Measurements from ENCODE around the gene SELENBP1. TPM values are rescaled to one million over a fixed set of nuclear protein-coding genes. Genes with fewer than 3 reads are reported as not detected.
"Not testable (repeated sequence)": the region's sequence is repeated elsewhere in the genome, so short reads cannot be mapped to it uniquely, and the experiment has no call there.

The SELENBP1 gene
- total RNA-seq, 3 donors from 2014 or later (not counting 1 experiment from before 2014, with no cell fraction given), result not detected

DNA sequence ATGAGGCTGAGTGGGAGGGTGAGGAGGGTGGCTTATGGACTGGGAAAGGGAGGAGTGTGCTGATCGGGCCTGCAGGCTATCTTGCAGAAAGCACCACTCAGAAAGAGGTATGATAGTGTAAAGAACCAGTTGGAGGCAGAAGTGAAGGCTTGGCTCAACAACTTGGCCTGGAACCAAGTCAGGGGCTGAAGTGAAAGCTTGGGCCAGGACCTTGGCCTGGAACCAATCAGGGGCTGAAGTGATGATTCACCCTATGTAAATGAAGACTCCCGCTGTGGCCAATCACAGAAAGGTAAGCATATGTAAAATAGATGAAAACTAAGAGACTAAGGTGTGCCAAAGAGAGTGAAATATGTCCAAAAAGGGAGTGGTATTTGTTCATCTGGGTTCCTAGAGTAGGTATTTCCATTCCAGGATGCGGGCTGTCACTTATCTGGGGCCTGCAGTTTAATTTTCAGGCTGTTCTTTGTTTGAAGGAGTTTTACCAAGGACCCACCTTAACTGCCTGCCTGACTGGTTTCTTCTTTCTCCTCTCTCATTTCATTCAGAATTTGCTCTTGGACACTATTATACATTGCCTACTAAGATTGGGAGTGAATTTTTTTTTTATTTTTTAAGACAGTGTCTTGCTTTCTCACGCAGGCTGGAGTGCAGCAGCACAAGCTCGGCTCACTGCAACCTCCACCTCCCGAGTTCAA is 20.3 kb downstream of the SELENBP1 start:
- Mint-ChIP-seq H3K4me1 (peaks cover 8% of the 10 kb centered on the region in 2 donors), H3K27me3 (ENCODE audit: low read depth in 2 of 2) (no peaks in the 10 kb centered on the region), H3K36me3 (no peaks in the 10 kb centered on the region), H3K9me3 (no peaks in the 10 kb centered on the region), H3K4me3 (no peak overlapping the region), H3K27ac (no peak overlapping the region)
- DNase-seq, result no peak
- no peaks in the 10 kb centered on the region for H3K9me3 ChIP-seq (ENCODE audit: control insufficient read depth, insufficient read depth, low read length)
- peaks cover 5% of the 10 kb centered on the region for H3K4me1 ChIP-seq (ENCODE audit: control insufficient read depth, insufficient read depth, low read length)
- no peaks in the 10 kb centered on the region for H3K36me3 ChIP-seq (ENCODE audit: control insufficient read depth, insufficient read depth, low read length)
- no peak overlapping the region for H3K4me3 ChIP-seq (ENCODE audit: low read length)
- WGBS (ENCODE audit: insufficient coverage), result 98% methylated on average over 6 of the region's 6 CpGs
- ATAC-seq, result no peak
- no peak overlapping the region for H3K27ac ChIP-seq (ENCODE audit: low read length)
- no peaks in the 10 kb centered on the region for H3K27me3 ChIP-seq (ENCODE audit: control insufficient read depth, insufficient read depth, low read length)
- intact Hi-C loops (cut with micrococcal nuclease), result no loop called here
- TF ChIP-seq, protein P1, sequence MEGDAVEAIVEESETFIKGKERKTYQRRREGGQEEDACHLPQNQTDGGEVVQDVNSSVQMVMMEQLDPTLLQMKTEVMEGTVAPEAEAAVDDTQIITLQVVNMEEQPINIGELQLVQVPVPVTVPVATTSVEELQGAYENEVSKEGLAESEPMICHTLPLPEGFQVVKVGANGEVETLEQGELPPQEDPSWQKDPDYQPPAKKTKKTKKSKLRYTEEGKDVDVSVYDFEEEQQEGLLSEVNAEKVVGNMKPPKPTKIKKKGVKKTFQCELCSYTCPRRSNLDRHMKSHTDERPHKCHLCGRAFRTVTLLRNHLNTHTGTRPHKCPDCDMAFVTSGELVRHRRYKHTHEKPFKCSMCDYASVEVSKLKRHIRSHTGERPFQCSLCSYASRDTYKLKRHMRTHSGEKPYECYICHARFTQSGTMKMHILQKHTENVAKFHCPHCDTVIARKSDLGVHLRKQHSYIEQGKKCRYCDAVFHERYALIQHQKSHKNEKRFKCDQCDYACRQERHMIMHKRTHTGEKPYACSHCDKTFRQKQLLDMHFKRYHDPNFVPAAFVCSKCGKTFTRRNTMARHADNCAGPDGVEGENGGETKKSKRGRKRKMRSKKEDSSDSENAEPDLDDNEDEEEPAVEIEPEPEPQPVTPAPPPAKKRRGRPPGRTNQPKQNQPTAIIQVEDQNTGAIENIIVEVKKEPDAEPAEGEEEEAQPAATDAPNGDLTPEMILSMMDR (IDR thresholded peaks at IDR 0.05), result no peak

- peaks cover 24 to 25% of the 10 kb centered on the region in 2 donors for H3K4me1 Mint-ChIP-seq
- H3K27me3 ChIP-seq (ENCODE audit: control insufficient read depth, insufficient read depth, low read length); H3K27me3 Mint-ChIP-seq (ENCODE audit: low read depth in 2 of 2); H3K27ac ChIP-seq (ENCODE audit: low read length); H3K4me3 Mint-ChIP-seq; H3K4me3 ChIP-seq (ENCODE audit: low read length); H3K9me3 ChIP-seq (ENCODE audit: control insufficient read depth, insufficient read depth, low read length); H3K27ac Mint-ChIP-seq; intact Hi-C loops (cut with micrococcal nuclease); DNase-seq; H3K9me3 Mint-ChIP-seq; H3K36me3 Mint-ChIP-seq; H3K36me3 ChIP-seq (ENCODE audit: control insufficient read depth, insufficient read depth, low read length); ATAC-seq: not testable (repeated sequence)
- H3K4me1 ChIP-seq (ENCODE audit: control insufficient read depth, insufficient read depth, low read length), result peaks cover 16% of the 10 kb centered on the region
- WGBS (ENCODE audit: insufficient coverage), result 95% methylated on average over 9 of the region's 9 CpGs
Observed at GRCh38 chr1:151350323-151350722, 22.2 kb downstream of the SELENBP1 start.

DNA sequence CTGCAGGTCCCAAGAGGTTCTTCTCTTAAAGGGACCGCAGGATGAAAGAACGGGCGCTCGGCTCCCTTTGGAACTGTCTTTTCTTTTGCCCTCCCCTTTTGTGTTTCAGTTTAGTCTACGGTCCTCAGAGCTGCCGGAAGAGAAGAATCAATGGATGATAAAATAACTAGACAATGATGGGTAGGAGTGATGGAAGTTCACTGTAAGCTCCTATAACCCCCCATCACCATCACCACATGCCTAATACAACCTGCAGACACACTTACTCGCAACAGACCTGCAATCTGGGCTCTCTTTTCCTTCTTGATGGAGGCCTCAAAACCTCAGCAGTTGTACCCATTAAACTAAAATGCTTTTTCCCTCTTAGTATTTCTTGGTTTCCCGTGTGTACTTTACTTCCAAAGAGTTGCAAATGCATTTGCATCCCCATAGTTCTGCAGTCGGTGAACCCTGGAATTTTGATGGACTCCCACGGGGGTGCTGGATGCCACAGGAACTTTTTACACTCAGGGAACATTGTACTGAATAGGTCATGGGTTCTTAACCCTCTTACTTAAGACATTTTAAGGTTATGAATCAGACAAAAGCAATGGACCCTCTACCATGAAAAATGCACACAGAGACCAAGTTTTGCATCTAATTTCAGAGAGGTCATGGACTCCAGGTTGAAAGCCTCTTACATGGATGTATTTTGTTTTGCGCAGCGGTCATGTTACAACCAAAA is 24.8 kb downstream of the SELENBP1 start:
- Histone ChIP-seq H3K27ac (ENCODE audit: low read length) (peak overlapping the region; percentile 89), H3K4me3 (ENCODE audit: low read length) (peak overlapping the region; percentile 56), H3K9me3 (ENCODE audit: control insufficient read depth, insufficient read depth, low read length) (no peaks in the 10 kb centered on the region), H3K4me1 (ENCODE audit: control insufficient read depth, insufficient read depth, low read length) (peaks cover 16% of the 10 kb centered on the region), H3K27me3 (ENCODE audit: control insufficient read depth, insufficient read depth, low read length) (no peaks in the 10 kb centered on the region), H3K36me3 (ENCODE audit: control insufficient read depth, insufficient read depth, low read length) (peaks cover 24% of the 10 kb centered on the region)
- ATAC-seq, result no peak
- TF ChIP-seq, protein P1 (IDR thresholded peaks at IDR 0.05), result no peak
- Mint-ChIP-seq H3K27ac (peak overlapping the region; percentile 100), H3K4me3 (peak overlapping the region; percentile 99), H3K9me3 (no peaks in the 10 kb centered on the region), H3K36me3 (peaks cover 8% of the 10 kb centered on the region), H3K4me1 (peaks cover 30 to 31% of the 10 kb centered on the region in 2 donors), H3K27me3 (ENCODE audit: low read depth in 2 of 2) (no peaks in the 10 kb centered on the region)
- no peak for DNase-seq
- intact Hi-C loops (cut with micrococcal nuclease), result loop anchor here (1.0 to 10.0 kb wide), 5 partner anchors 20 to 253 kb away; partner anchors contain the start of genes PI4KB, PSMB4 and VPS72
- WGBS (ENCODE audit: insufficient coverage), result 32% methylated on average over 10 of the region's 12 CpGs

All from natural killer cell (primary cell).